Esophagus muscularis mucosa (tissue), 2 donors: ENCODE results near the gene PGD.

Source experiments
- POLR2A ChIP-seq: fragments of 450-650 bp; IDR thresholded peaks from one replicate; pipeline ENCODE4 v1.6.1; 2017; ENCODE audit warnings: antibody characterized with exemption, moderate library complexity, mild to moderate bottlenecking, low read depth
- POLR2AphosphoS5 ChIP-seq, 2 donors: sonication (generic); formaldehyde crosslinking; IDR thresholded peaks; one replicate each; pipeline ENCODE4 v1.6.1; 2017; ENCODE audit warnings: antibody characterized with exemption in 2 of 2

DNA sequence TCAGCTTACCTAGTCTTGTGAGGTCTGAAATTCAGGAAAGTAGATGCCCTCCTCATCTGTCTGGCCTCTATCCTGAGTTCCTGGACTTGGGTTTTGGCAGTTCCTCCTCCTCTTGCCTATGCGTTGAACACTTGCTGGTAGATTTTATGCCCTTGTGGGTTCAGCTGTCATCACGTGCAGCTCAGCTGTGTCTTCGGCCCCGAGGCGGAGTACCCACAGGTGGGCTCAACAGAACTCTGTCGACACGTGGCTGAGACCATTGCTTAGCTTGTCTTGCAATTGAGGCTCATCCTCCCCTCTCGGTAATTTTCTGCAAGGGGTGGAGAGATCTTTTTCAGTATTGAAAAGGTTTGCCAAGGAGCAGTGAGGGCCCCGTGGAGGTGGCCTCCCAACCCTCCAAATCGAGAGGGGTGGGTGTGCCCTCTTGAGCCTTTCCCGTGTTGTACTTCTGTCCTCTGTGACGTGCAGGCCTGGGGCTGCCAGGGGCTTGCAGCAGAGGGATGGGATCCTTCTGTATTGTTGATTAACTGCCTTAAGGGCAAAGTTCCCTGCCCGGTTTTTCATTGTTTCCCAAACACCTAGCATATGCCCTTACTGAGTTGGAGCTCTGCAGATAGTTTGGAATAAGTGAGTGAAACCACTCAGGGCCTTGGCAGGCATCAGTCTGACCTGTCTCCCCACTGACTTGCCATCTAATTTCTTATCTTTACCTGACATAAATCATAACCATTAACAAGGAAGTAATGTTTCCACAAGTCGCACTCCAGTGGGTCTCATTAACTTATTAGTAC is 34.2 kb downstream of the PGD start:
- TF ChIP-seq POLR2A = no peak
- TF ChIP-seq POLR2AphosphoS5 (IDR thresholded peaks at IDR 0.05) = no peak
